Measurements from ENCODE around the gene NAB2. TPM values are rescaled to one million over a fixed set of nuclear protein-coding genes. Genes with fewer than 3 reads are reported as not detected.

Gene NAB2
- total and polyA plus RNA-seq, 9 donors: 30.6 to 42.8 (median 35.2) TPM

Other genes starting within 250 kb of the NAB2 start
- 0.22 TPM for gene SDR9C7, start 154.7 kb upstream of the NAB2 start, total RNA-seq
- under 1 TPM; 0.17 to 0.59 (median 0.24) TPM for gene SDR9C7, start 154.7 kb upstream of the NAB2 start, polyA plus RNA-seq (ENCODE audit: insufficient read depth in 1 of 8, insufficient read length in 8 of 8, low replicate concordance in 1 of 8)
- gene RDH16, start 131.5 kb upstream of the NAB2 start, total RNA-seq: 0.27 TPM
- under 1 TPM; 0.12 to 0.50 (median 0.24) TPM for gene RDH16, start 131.5 kb upstream of the NAB2 start, polyA plus RNA-seq (ENCODE audit: insufficient read depth in 1 of 8, insufficient read length in 8 of 8, low replicate concordance in 1 of 8)
- gene ZBTB39, start 82.6 kb upstream of the NAB2 start, total RNA-seq: 5.0 TPM
- gene ZBTB39, start 82.6 kb upstream of the NAB2 start, polyA plus RNA-seq (ENCODE audit: insufficient read depth in 1 of 8, insufficient read length in 8 of 8, low replicate concordance in 1 of 8): 1 to 10 TPM; 4.3 to 7.0 (median 5.8) TPM
- gene TAC3, start 72.6 kb upstream of the NAB2 start, total RNA-seq: 0.09 TPM
- gene TAC3, start 72.6 kb upstream of the NAB2 start, polyA plus RNA-seq (ENCODE audit: insufficient read depth in 1 of 8, insufficient read length in 8 of 8, low replicate concordance in 1 of 8): under 1 TPM in 2 of 8 donors, not detected in 6; 0.39 to 0.71 TPM
- gene MYO1A, start 39.0 kb upstream of the NAB2 start, total RNA-seq: 0.18 TPM
- 10 to 100 TPM in 1 of 8 donors, 1 to 10 TPM in 1, under 1 TPM in 6; 0.05 to 11.0 (median 0.21) TPM for gene MYO1A, start 39.0 kb upstream of the NAB2 start, polyA plus RNA-seq (ENCODE audit: insufficient read depth in 1 of 8, insufficient read length in 8 of 8, low replicate concordance in 1 of 8)
- gene NEMP1, start 10.3 kb upstream of the NAB2 start, total RNA-seq: 14.3 TPM
- gene NEMP1, start 10.3 kb upstream of the NAB2 start, polyA plus RNA-seq (ENCODE audit: insufficient read depth in 1 of 8, insufficient read length in 8 of 8, low replicate concordance in 1 of 8): 10 to 100 TPM; 14.4 to 21.3 (median 16.4) TPM
- gene STAT6, start 22.2 kb downstream of the NAB2 start, total RNA-seq: 26.9 TPM
- gene STAT6, start 22.2 kb downstream of the NAB2 start, polyA plus RNA-seq (ENCODE audit: insufficient read depth in 1 of 8, insufficient read length in 8 of 8, low replicate concordance in 1 of 8): 10 to 100 TPM; 32.6 to 56.3 (median 37.1) TPM
- 82.7 TPM for gene LRP1, start 39.4 kb downstream of the NAB2 start, total RNA-seq
- 100 to 1,000 TPM in 7 of 8 donors, 10 to 100 TPM in 1; 98.3 to 231 (median 160) TPM for gene LRP1, start 39.4 kb downstream of the NAB2 start, polyA plus RNA-seq (ENCODE audit: insufficient read depth in 1 of 8, insufficient read length in 8 of 8, low replicate concordance in 1 of 8)
- 0.66 TPM for gene LRP1-AS, start 58.5 kb downstream of the NAB2 start, total RNA-seq
- gene LRP1-AS, start 58.5 kb downstream of the NAB2 start, polyA plus RNA-seq (ENCODE audit: insufficient read depth in 1 of 8, insufficient read length in 8 of 8, low replicate concordance in 1 of 8): 1 to 10 TPM in 2 of 8 donors, under 1 TPM in 4, not detected in 2; 0.45 to 1.7 (median 0.85) TPM
- gene NXPH4, start 127.7 kb downstream of the NAB2 start, total RNA-seq: 1.2 TPM
- 1 to 10 TPM; 3.2 to 5.6 (median 3.9) TPM for gene NXPH4, start 127.7 kb downstream of the NAB2 start, polyA plus RNA-seq (ENCODE audit: insufficient read depth in 1 of 8, insufficient read length in 8 of 8, low replicate concordance in 1 of 8)
- gene SHMT2, start 140.6 kb downstream of the NAB2 start, total RNA-seq: 53.4 TPM
- 10 to 100 TPM; 59.9 to 82.2 (median 71.8) TPM for gene SHMT2, start 140.6 kb downstream of the NAB2 start, polyA plus RNA-seq (ENCODE audit: insufficient read depth in 1 of 8, insufficient read length in 8 of 8, low replicate concordance in 1 of 8)
- gene STAC3, start 162.1 kb downstream of the NAB2 start, total RNA-seq: 202 TPM
- 100 to 1,000 TPM; 308 to 499 (median 427) TPM for gene STAC3, start 162.1 kb downstream of the NAB2 start, polyA plus RNA-seq (ENCODE audit: insufficient read depth in 1 of 8, insufficient read length in 8 of 8, low replicate concordance in 1 of 8)

Data from muscle of leg (tissue), 9 donors.